Ishikawa (cell line): Measurements from ENCODE around the gene GNB5.

Experiments used
- RAD21 ChIP-seq: IDR thresholded peaks from 2 replicates; pipeline ENCODE4 v1.6.1; 2012; ENCODE audit warnings: low read depth
- REST ChIP-seq: IDR thresholded peaks from 2 replicates; pipeline ENCODE4 v1.6.1; 2012; ENCODE audit warnings: low read depth, mild to moderate bottlenecking

DNA sequence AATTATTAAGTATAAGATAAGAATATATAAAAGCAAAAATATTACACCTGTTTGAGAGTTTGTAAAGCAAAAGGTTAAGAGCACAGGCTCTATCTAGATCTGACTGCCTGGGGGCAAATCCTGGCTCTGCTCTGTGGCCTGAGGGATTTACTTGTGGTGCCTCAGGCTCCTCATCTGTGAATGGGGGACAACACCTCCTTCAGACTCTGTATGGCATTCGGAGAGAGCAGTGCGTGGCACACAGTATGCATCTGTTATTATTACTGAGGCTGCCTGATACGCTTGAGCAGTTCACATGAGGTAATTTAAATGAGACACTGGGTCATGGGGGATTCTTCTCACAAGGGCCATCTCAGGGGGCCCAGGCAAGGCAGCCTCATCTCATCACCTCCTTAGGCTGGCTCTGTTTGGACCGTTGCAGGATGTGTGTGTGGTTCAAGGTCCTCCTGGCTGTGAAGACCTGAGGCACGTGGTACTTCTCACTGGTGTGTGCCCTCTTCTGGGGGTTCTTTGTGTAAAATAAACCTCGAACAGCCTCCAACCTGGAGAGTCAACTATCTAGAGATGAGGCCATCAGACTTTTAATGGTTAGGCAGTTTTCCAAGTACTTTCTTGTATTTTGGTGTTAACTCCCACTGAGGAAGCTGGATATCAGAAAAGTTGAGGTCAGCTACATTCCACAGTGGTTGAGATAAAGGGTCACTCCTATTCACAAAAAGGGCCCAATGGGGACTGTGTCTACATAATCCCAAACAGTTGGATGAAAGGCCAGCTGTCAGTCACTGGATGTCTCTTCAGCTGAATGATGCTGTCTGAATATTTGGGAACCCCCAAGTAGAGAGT lies 9.0 kb downstream of the GNB5 start:
- TF ChIP-seq REST (no peak), RAD21 (no peak)
